ENCODE results near the gene UTP18. TPM values are rescaled to one million over a fixed set of nuclear protein-coding genes. Genes with fewer than 3 reads are reported as not detected.

The UTP18 gene
- total and polyA plus RNA-seq, 2 of the 8 experiments (the other 6 are each of a cell fraction or from before 2014, with no cell fraction given) = 17.9 to 85.7 TPM

DNA sequence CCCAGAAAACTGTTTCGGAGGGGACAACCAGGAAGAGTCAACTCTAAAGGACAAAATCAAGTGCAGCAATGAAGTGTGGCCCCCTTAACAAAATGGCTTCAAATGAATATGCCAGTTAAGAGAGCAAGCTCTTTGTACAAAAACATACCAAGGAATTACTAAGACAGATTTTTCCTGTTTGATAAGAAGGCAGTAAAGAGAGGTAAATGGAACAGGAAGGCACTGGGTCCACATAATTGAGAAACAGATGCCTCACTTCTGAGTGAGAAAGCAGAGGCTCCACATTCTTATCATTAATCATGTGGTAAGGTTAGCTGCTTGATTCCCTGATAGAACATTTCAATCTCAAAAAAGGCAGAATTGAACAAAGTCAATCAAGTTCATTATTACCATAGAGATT, 45.4 kb upstream of the UTP18 start:
- no peak for FAIRE-seq
- Histone ChIP-seq H3K23ac (ENCODE audit: insufficient read length) (no peak overlapping the region), H3K4me3 (ENCODE audit: extremely low read depth in 1 of 4, insufficient read depth in 2 of 4, low read depth in 3 of 4, low read length in 4 of 4) (no peak overlapping the region), H3K79me1 (ENCODE audit: low read depth, low read length) (no peaks in the 10 kb centered on the region), H2AFZ (ENCODE audit: low read length) (no peak overlapping the region), H3K4me1 (replicated peaks in 1 of 4; ENCODE audit: control insufficient read depth in 3 of 4, insufficient read depth in 4 of 4, low read length in 3 of 4) (no peaks in the 10 kb centered on the region), H3K27me3 (replicated peaks in 1 of 4; ENCODE audit: control insufficient read depth in 3 of 4, extremely low read depth in 1 of 4, insufficient read depth in 3 of 4, low read length in 3 of 4) (no peaks in the 10 kb centered on the region), H2BK12ac (ENCODE audit: low read depth, low read length) (no peak overlapping the region), H3K36me3 (ENCODE audit: control insufficient read depth in 2 of 4, insufficient read depth in 4 of 4, low read length in 3 of 4) (peaks cover 2 to 83% (median 43%) of the 10 kb centered on the region in 4 experiments; a peak in 7 of 8 replicates), H2BK20ac (ENCODE audit: low read length) (no peak overlapping the region), H3K27ac (ENCODE audit: low read depth, low read length) (no peak overlapping the region), H2BK120ac (replicated peaks; ENCODE audit: low read depth, low read length) (no peak overlapping the region), H4K91ac (replicated peaks; ENCODE audit: insufficient read length, low read length) (no peak overlapping the region), H3K18ac (ENCODE audit: extremely low read depth, low read length) (no peak overlapping the region), H3K9ac (replicated peaks in 1 of 4; ENCODE audit: extremely low read depth in 1 of 4, low read depth in 3 of 4, low read length in 3 of 4) (no peak overlapping the region), H3K14ac (ENCODE audit: insufficient read length) (no peak overlapping the region), H4K20me1 (replicated peaks in 1 of 2; ENCODE audit: control insufficient read depth in 1 of 2, insufficient read depth in 2 of 2, low read length in 2 of 2) (no peaks in the 10 kb centered on the region), H4K8ac (ENCODE audit: extremely low read depth, insufficient read depth, low read length) (no peak overlapping the region), H2BK5ac (ENCODE audit: low read depth, low read length) (no peak overlapping the region), H3K56ac (replicated peaks; ENCODE audit: insufficient read length, low read depth, low read length) (no peak overlapping the region), H2BK15ac (ENCODE audit: low read length) (no peak overlapping the region), H3K23me2 (ENCODE audit: low read depth, low read length) (no peaks in the 10 kb centered on the region), H3K4ac (replicated peaks; ENCODE audit: insufficient read length, low read depth, low read length) (no peak overlapping the region), H3K79me2 (ENCODE audit: control insufficient read depth in 1 of 2, insufficient read depth in 2 of 2, low read length in 2 of 2) (no peaks in the 10 kb centered on the region), H4K5ac (ENCODE audit: insufficient read length, low read depth, low read length) (no peak overlapping the region), H3K4me2 (ENCODE audit: insufficient read depth in 1 of 2, low read depth in 2 of 2, low read length in 2 of 2) (no peak overlapping the region), H3K9me3 (ENCODE audit: insufficient read depth in 2 of 2, low read depth in 1 of 2, low read length in 1 of 2) (no peaks in the 10 kb centered on the region), H2AK5ac (ENCODE audit: low read depth, low read length) (no peak overlapping the region)
- 90% methylated on average over 1 of the region's 1 CpG; no CpG with 5 or more reads in 1 of the 2 experiments for WGBS, 2 experiments (ENCODE audit: extremely low coverage in 1 of 2, insufficient coverage in 1 of 2, insufficient read length in 1 of 2, insufficient replicate concordance in 2 of 2, low coverage in 1 of 2, low lambda C conversion rate in 2 of 2, missing lambda C conversion rate in 1 of 2)
- no peak for DNase-seq (ENCODE audit: low read depth in 1 of 2, low spot score in 2 of 2)
- ChIA-PET POLR2A (ENCODE audit: partially characterized antibody) (no interaction called here), CTCF (ENCODE audit: partially characterized antibody) (no interaction called here)
- TF ChIP-seq BRCA1 (IDR thresholded peaks at IDR 0.05; ENCODE audit: low read depth, low read length) = no peak
- no peak for TF ChIP-seq POLR2A (IDR thresholded peaks at IDR 0.05; ENCODE audit: control extremely low read depth in 1 of 2, low read depth in 2 of 2, low read length in 2 of 2)
